ENCODE data around the gene PRKN. TPM values are rescaled to one million over a fixed set of nuclear protein-coding genes. Genes with fewer than 3 reads are reported as not detected.

The PRKN gene
- polyA plus RNA-seq, 1 experiment, result 0.71 TPM

DNA sequence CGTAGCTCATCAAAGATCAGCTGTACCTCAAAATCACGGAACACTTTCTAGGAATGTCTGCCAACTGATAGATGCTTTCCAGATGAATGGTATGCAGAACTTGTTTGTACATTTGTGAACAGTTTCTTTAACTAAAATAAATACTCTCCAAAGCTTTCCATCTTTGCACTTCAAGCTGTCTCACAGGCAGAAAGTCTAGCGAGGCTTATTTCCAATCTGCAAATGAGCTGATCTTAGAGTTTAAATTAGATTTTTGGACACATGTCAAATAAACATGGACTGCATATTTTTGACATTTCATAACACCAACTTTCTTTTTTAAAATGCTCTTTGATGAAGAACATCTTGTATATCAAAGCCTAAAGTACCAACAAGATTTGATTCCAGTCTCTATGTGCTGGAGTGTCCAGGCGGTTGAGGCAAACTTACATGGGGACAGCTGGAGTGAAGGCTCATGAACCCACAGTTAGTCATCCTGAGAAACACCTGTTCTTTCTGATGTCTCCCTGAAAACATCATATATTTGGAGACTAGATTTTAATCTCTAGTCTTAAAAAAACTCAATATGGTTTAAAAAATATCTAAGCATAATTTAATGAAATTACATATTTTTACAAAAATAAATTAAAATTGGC, 1185.1 kb downstream of the PRKN start:
- CTCF ChIA-PET, result interaction anchor here (0.6 to 1.6 kb wide), 2 partner anchors 31 to 124 kb away, joined by 3 read pairs; no protein-coding TSS in a partner anchor
- no peak for DNase-seq (ENCODE audit: low read depth)
- POLR2A ChIA-PET, result no interaction called here

DNA sequence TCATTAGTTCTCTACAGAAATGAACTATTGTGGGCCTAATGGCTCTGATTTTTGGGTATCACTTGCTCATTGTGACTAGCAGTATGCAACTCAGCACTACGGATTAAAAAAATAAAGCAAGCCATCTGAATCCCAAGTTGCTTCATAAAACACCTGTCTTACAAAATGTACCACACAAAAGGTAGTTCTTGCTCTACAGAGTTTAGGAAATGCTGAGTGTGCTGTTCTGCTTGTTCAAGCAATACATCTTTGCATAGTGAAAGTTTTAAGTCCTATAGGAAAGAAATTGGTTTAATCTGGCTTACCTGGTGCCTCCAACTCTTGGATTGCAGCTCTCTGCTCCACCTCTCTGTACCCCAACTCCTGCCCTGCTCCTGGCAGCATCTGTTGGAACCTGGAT, 1187.0 kb downstream of the PRKN start:
- CTCF ChIA-PET, result interaction anchor here (0.8 kb wide), 1 partner anchor 12 kb away, joined by 3 read pairs; no protein-coding TSS in a partner anchor
- TF ChIP-seq, protein P1, sequence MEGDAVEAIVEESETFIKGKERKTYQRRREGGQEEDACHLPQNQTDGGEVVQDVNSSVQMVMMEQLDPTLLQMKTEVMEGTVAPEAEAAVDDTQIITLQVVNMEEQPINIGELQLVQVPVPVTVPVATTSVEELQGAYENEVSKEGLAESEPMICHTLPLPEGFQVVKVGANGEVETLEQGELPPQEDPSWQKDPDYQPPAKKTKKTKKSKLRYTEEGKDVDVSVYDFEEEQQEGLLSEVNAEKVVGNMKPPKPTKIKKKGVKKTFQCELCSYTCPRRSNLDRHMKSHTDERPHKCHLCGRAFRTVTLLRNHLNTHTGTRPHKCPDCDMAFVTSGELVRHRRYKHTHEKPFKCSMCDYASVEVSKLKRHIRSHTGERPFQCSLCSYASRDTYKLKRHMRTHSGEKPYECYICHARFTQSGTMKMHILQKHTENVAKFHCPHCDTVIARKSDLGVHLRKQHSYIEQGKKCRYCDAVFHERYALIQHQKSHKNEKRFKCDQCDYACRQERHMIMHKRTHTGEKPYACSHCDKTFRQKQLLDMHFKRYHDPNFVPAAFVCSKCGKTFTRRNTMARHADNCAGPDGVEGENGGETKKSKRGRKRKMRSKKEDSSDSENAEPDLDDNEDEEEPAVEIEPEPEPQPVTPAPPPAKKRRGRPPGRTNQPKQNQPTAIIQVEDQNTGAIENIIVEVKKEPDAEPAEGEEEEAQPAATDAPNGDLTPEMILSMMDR (IDR thresholded peaks at IDR 0.05; ENCODE audit: insufficient read depth, low read depth, low read length), result no peak
- no peaks in the 10 kb centered on the region for H3K36me3 ChIP-seq (ENCODE audit: control insufficient read depth, insufficient read depth, low read length)
- DNase-seq (ENCODE audit: low read depth), result no peak
- POLR2A ChIA-PET, result no interaction called here
- no peaks in the 10 kb centered on the region for H3K27me3 ChIP-seq (ENCODE audit: control insufficient read depth, insufficient read depth, low read length)
- no peak overlapping the region for H3K4me3 ChIP-seq (ENCODE audit: low read depth, low read length)

More for the DNA sequence above, 1185.1 kb downstream of the PRKN start:
- TF ChIP-seq, protein P1 (IDR thresholded peaks at IDR 0.05; ENCODE audit: insufficient read depth, low read depth, low read length), result no peak
- H3K4me3 ChIP-seq (ENCODE audit: low read depth, low read length), result no peak overlapping the region
- H3K36me3 ChIP-seq (ENCODE audit: control insufficient read depth, insufficient read depth, low read length), result no peaks in the 10 kb centered on the region
- no peaks in the 10 kb centered on the region for H3K27me3 ChIP-seq (ENCODE audit: control insufficient read depth, insufficient read depth, low read length)

DNA sequence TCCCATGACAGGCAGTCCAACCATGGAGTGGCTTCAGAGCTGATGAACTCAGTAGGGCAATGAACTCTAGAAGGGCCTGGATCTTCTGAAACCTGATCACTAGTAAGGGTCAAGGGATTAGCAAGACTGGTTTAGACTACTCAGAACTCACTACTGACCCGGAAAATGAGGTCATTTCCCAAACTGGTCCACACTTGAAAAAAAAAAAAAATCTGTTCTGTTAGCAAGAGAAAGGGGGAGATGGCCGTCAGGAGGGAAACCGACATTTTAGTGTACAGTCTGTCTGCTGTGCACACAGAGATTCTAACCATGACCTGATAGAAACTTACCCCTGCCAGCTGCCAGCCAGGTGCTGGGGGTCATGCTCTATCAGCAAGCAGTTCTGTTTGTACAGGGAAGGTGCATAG, 1191.3 kb downstream of the PRKN start:
- POLR2A ChIA-PET, result no interaction called here
- no peaks in the 10 kb centered on the region for H3K36me3 ChIP-seq (ENCODE audit: control insufficient read depth, insufficient read depth, low read length)
- CTCF ChIA-PET, result no interaction called here
- TF ChIP-seq, protein P1 (IDR thresholded peaks at IDR 0.05; ENCODE audit: insufficient read depth, low read depth, low read length), result no peak
- H3K27me3 ChIP-seq (ENCODE audit: control insufficient read depth, insufficient read depth, low read length), result no peaks in the 10 kb centered on the region
- H3K4me3 ChIP-seq (ENCODE audit: low read depth, low read length), result no peak overlapping the region
- no peak for DNase-seq (ENCODE audit: low read depth)

DNA sequence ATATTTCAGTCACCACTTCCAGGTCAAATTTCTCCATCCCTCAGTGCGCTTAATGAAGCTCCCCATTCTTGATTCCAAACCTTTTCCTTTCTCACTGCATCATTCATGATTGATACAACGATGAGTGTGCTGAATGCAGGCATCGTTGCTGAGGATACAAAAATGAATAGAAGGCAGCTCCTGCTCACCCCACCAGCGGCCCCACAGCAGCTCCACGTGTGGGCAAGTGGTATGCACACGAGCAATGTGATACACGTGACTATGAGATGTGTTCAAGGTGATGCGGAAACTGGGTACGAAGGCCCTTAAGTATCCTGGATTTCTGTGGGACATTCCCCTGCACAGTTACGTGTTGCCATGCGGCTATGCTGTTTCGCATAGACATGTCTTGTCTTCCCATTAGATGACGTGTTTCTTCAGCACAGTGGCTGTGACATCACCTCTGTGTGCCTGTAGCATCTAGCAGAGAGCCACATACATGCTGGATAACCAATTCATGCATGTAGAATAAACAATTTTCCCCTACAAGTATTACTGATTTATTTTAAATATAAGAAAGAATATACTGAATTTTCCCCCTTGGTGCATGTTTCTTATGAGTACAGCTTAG, 1193.2 kb downstream of the PRKN start:
- no peaks in the 10 kb centered on the region for H3K27me3 ChIP-seq (ENCODE audit: control insufficient read depth, insufficient read depth, low read length)
- DNase-seq (ENCODE audit: low read depth), result no peak
- no peak overlapping the region for H3K4me3 ChIP-seq (ENCODE audit: low read depth, low read length)
- ChIA-PET POLR2A (interaction anchor here (0.6 kb wide), 1 partner anchor 95 kb away, joined by 3 read pairs; no protein-coding TSS in a partner anchor), CTCF (interaction anchor here (1.5 kb wide), 1 partner anchor 14 kb away, joined by 3 read pairs; no protein-coding TSS in a partner anchor)
- TF ChIP-seq, protein P1 (IDR thresholded peaks at IDR 0.05; ENCODE audit: insufficient read depth, low read depth, low read length), result no peak
- no peaks in the 10 kb centered on the region for H3K36me3 ChIP-seq (ENCODE audit: control insufficient read depth, insufficient read depth, low read length)

DNA sequence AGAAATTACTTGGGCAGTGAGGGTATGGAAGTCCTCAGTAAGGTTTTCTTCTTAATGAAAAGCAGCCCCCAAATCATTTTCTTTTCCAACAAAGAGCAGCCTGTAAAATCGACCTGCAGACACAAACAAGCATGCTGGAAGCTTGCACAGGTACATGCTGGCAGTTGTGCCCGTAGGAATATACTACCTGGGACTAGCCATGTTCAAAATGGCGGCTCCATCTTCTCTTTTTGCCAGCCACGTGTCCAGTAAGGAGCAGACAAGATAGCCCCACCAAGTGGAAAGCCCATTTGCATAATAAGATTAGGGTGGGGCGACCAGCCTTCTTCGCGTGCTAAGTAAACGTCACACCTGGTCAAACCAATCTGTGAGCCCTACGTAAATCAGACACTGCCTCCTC, 1194.3 kb downstream of the PRKN start:
- TF ChIP-seq, protein P1 (IDR thresholded peaks at IDR 0.05; ENCODE audit: insufficient read depth, low read depth, low read length), result no peak
- Histone ChIP-seq H3K36me3 (ENCODE audit: control insufficient read depth, insufficient read depth, low read length) (no peaks in the 10 kb centered on the region), H3K27me3 (ENCODE audit: control insufficient read depth, insufficient read depth, low read length) (no peaks in the 10 kb centered on the region), H3K4me3 (ENCODE audit: low read depth, low read length) (no peak overlapping the region)
- no peak for DNase-seq (ENCODE audit: low read depth)
- ChIA-PET POLR2A (no interaction called here), CTCF (no interaction called here)
